BLaER1 treated with 17β-estradiol and CSF1 and Interleukin-3, amounts not matched to agents 10 nM and 100 nM (cell line): ENCODE measurements around the gene NDUFA12.

Source experiments
- H3K27ac ChIP-seq, 11 experiments: shearing (Covaris generic); formaldehyde crosslinking; 2 replicates each; pipeline ENCODE4 v1.8.1; 2022
- H3K27me3 ChIP-seq, 11 experiments: shearing (Covaris generic); formaldehyde crosslinking; 2 replicates each; pipeline ENCODE4 v1.8.1; 2022
- H3K36me3 ChIP-seq, 11 experiments: shearing (Covaris generic); formaldehyde crosslinking; 2 replicates each; pipeline ENCODE4 v1.8.1; 2022
- H3K4me1 ChIP-seq, 10 experiments: shearing (Covaris generic); formaldehyde crosslinking; 2 replicates each; pipeline ENCODE4 v1.8.1; 2022
- H3K4me2 ChIP-seq, 11 experiments: shearing (Covaris generic); formaldehyde crosslinking; 2 replicates each; pipeline ENCODE4 v1.8.1; 2022
- H3K4me3 ChIP-seq, 10 experiments: shearing (Covaris generic); formaldehyde crosslinking; 2 replicates each; pipeline ENCODE4 v1.8.1; 2022
- H3K9ac ChIP-seq, 11 experiments: shearing (Covaris generic); formaldehyde crosslinking; 2 replicates each; pipeline ENCODE4 v1.8.1; 2022
- H3K9me3 ChIP-seq, 11 experiments: shearing (Covaris generic); formaldehyde crosslinking; replicated peaks in 1 of 11; 2 replicates each; pipeline ENCODE4 v1.8.1; 2022
- H4K20me1 ChIP-seq, 11 experiments: shearing (Covaris generic); formaldehyde crosslinking; 2 replicates each; pipeline ENCODE4 v1.8.1; 2022
- Cebpa-rat ChIP-seq, 11 experiments: shearing (Covaris generic); IDR thresholded peaks; 2 replicates each; pipeline ENCODE4 v1.8.1; 2022

Gene NDUFA12

DNA sequence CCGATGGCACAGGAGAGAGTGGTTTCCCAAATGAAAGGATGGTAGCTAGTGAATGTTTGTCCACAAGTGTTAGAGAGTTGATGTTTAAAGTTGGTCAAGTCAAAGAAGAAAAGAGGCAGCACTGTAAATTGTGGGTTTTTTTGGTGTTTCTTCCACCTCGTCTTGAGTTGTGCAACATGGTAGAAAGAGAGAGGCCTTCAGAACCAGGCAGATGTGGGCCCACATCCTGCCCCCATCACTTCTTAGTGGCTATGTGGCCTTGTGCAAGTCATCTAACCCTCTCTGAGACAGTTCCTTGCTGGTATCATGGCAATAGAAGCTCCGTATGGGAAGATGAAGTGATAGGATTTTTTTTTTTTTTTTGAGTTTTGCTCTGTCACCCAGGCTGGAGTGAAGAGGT, 60.8 kb downstream of the NDUFA12 start:
- peaks cover 39 to 87% (median 64%) of the 10 kb centered on the region in 10 experiments for H3K4me1 ChIP-seq
- H3K9ac ChIP-seq: peak overlapping the region in 8 of 11 experiments; percentile 49 to 72 (median 68); a peak in 12 of 22 replicates
- TF ChIP-seq Cebpa-rat (IDR thresholded peaks at IDR 0.05): peak in 8 of 11 experiments; percentile 48 to 84 (median 68); a peak in 14 of 22 replicates
- H3K4me3 ChIP-seq: peak overlapping the region in 2 of 10 experiments; percentile 6 to 16; a peak in 2 of 20 replicates
- no peaks in the 10 kb centered on the region for H3K36me3 ChIP-seq
- peak overlapping the region in 9 of 11 experiments; percentile 57 to 93 (median 86); a peak in 18 of 22 replicates for H3K27ac ChIP-seq
- peaks cover 0 to 14% (median 0%) of the 10 kb centered on the region in 11 experiments; a peak in 7 of 22 replicates for H3K9me3 ChIP-seq
- peak overlapping the region; percentile 46 to 88 (median 77) for H3K4me2 ChIP-seq
- no peaks in the 10 kb centered on the region for H4K20me1 ChIP-seq
- H3K27me3 ChIP-seq: no peaks in the 10 kb centered on the region

DNA sequence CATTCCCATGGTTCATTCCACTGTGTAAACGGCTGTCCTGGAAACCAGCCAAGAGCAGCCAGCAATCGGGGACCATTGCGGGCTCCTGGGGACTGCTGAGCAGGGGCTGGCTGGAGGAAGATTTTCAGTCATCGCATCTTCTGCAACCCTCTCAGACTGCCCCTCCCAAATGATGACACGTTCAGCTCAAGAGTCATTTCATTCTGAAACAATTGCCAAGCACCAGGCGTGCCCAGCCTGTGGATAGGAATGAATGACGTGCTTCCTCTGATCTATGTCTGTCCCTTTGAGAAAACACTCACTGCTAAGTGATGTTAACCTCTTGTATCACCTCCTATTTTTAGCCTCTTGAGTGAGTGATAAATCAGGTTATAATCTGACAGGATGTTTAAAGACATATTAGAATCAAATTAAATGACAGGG, 62.0 kb downstream of the NDUFA12 start:
- Histone ChIP-seq H3K9me3 (peaks cover 0 to 14% (median 0%) of the 10 kb centered on the region in 11 experiments; a peak in 7 of 22 replicates), H3K4me2 (peak overlapping the region; percentile 46 to 88 (median 77)), H3K27ac (peak overlapping the region in 10 of 11 experiments; percentile 11 to 93 (median 85); a peak in 19 of 22 replicates), H3K4me1 (peaks cover 39 to 77% (median 62%) of the 10 kb centered on the region in 10 experiments), H3K36me3 (no peaks in the 10 kb centered on the region), H3K4me3 (no peak overlapping the region), H4K20me1 (no peaks in the 10 kb centered on the region), H3K27me3 (no peaks in the 10 kb centered on the region), H3K9ac (peak overlapping the region in 8 of 11 experiments; percentile 6 to 72 (median 66); a peak in 12 of 22 replicates)
- peak in 2 of 11 experiments; percentile 34 to 78; a peak in 3 of 22 replicates for TF ChIP-seq Cebpa-rat (IDR thresholded peaks at IDR 0.05)

DNA sequence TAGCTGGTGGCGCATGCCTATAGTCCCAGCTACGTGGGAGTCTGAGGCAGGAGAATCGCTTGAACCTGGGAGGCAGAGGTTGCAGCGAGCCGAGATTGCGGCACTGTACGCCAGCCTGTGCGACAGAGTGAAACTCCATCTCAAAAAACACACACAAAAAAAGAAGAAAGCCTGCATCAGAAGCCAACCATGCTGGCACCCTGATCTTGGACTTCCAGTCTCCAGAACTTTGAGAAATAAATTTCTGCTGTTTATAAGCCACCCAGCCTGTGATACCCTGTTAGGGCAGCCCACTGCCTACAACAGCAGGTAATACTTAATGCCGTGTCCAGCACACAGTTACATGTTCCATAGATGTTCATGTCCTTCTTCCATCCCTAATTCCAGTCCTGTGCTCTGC, 62.7 kb downstream of the NDUFA12 start:
- Histone ChIP-seq H3K27ac (peak overlapping the region in 9 of 11 experiments; percentile 57 to 93 (median 86); a peak in 18 of 22 replicates), H3K4me3 (no peak overlapping the region), H3K4me1 (peaks cover 39 to 70% (median 59%) of the 10 kb centered on the region in 10 experiments), H3K27me3 (no peaks in the 10 kb centered on the region), H4K20me1 (no peaks in the 10 kb centered on the region), H3K9me3 (peaks cover 0 to 13% (median 0%) of the 10 kb centered on the region in 11 experiments; a peak in 7 of 22 replicates), H3K36me3 (no peaks in the 10 kb centered on the region), H3K4me2 (peak overlapping the region; percentile 46 to 88 (median 77)), H3K9ac (peak overlapping the region in 7 of 11 experiments; percentile 6 to 72 (median 33); a peak in 10 of 22 replicates)
- TF ChIP-seq Cebpa-rat (IDR thresholded peaks at IDR 0.05): no peak

DNA sequence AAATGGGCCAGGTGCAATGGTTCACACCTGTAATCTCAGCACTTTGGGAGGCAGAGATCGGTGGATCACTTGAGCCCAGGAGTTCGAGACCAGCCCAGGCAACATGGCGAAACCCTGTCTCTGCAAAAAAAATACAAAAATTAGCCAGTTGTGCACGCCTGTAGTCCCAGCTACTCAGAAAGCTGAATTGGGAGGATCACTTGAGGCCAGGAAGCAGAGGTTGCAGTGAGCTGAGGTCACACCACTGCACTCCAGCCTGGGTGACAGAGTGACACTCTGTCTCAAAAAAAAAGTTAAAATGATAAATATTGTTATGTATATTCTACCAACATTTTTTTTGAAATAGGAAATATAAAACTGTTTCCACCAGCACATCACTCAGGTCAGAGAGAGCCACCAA, 64.9 kb downstream of the NDUFA12 start:
- no peak overlapping the region for H3K4me3 ChIP-seq
- no peak overlapping the region for H3K9ac ChIP-seq
- H3K9me3 ChIP-seq: 0 out of 22 replicates have a peak, but pooled peaks cover 0 to 3% (median 0%) of the 10 kb centered on the region in 11 experiments
- H3K36me3 ChIP-seq: no peaks in the 10 kb centered on the region
- peak overlapping the region in 1 of 11 experiments; percentile 38; a peak in 2 of 22 replicates for H3K27ac ChIP-seq
- peak overlapping the region in 5 of 11 experiments; percentile 7 to 46 (median 13); a peak in 7 of 22 replicates for H3K4me2 ChIP-seq
- no peak for TF ChIP-seq Cebpa-rat (IDR thresholded peaks at IDR 0.05)
- H4K20me1 ChIP-seq: no peaks in the 10 kb centered on the region
- peaks cover 26 to 51% (median 40%) of the 10 kb centered on the region in 10 experiments for H3K4me1 ChIP-seq
- no peaks in the 10 kb centered on the region for H3K27me3 ChIP-seq

DNA sequence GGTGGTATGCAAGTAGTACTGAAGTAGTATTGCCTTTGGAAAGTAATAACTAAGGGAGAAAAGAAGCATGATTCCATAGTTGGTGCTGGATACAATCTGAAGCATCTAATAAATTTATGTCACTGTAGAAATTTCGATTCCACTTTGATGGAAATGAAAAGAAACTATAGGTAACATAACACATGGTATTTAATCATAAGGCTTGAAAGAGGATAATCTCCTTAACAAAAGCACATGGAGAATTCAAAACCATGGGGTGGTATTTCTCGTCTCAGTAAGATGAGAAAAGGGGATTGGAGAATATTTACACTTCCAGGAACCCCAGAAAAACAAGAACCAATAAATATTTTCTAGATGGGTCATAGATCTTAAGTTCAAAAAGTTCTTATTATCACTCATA, 72.7 kb downstream of the NDUFA12 start:
- Histone ChIP-seq H3K4me1 (no peaks in the 10 kb centered on the region), H3K9me3 (no peaks in the 10 kb centered on the region), H3K27me3 (no peaks in the 10 kb centered on the region), H3K36me3 (no peaks in the 10 kb centered on the region), H3K4me2 (no peak overlapping the region), H3K4me3 (no peak overlapping the region), H4K20me1 (no peaks in the 10 kb centered on the region), H3K9ac (no peak overlapping the region), H3K27ac (no peak overlapping the region)
- no peak for TF ChIP-seq Cebpa-rat (IDR thresholded peaks at IDR 0.05)

DNA sequence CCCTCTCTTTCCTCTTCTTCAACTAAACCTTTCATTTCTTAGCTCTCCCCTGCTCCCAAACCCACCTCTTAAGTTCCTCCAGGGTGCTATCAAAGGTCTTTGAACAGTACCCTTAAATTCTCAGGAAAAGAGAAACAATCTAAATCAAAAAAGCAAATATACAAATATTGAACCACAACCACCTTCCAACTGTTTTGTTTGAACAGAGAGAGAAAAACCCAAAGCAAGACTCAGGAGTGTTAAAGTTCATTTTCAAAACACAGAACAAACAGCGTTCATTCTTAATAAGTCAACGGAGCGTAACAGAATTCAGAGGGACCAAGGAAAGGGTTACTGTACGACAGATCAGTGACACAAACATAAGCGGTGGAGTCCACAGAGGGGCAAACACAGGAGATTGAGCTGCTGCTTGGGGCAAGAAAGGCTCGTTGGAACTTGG, 73.3 kb downstream of the NDUFA12 start:
- Histone ChIP-seq H3K9ac (no peak overlapping the region), H3K4me2 (no peak overlapping the region), H3K4me3 (no peak overlapping the region), H3K27ac (no peak overlapping the region), H3K9me3 (no peaks in the 10 kb centered on the region), H3K4me1 (no peaks in the 10 kb centered on the region), H4K20me1 (no peaks in the 10 kb centered on the region), H3K27me3 (no peaks in the 10 kb centered on the region), H3K36me3 (no peaks in the 10 kb centered on the region)
- TF ChIP-seq Cebpa-rat (IDR thresholded peaks at IDR 0.05): no peak

DNA sequence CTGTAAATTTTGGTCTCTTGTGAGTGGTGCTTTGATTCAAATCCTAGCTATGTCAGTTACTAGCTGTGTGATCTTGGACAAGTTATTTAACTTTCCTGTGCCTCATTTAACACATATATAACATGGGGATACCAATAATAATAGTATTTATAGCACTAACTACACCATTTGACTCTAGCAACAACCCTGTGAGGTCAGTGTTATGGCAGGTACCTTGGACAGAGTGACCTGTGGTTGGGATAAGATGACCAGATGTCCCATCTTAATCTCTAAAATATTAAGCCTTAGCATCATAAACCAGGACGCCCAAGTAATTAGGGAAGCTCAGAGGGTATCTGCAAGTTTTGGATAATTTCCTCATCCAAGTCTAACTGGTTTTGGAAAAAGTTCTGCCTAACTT, 73.7 kb downstream of the NDUFA12 start:
- Histone ChIP-seq H3K27me3 (no peaks in the 10 kb centered on the region), H3K4me1 (peaks cover 0 to 2% (median under 1%) of the 10 kb centered on the region in 10 experiments; a peak in 4 of 20 replicates), H3K4me3 (no peak overlapping the region), H3K27ac (no peak overlapping the region), H3K36me3 (no peaks in the 10 kb centered on the region), H4K20me1 (no peaks in the 10 kb centered on the region), H3K9me3 (no peaks in the 10 kb centered on the region), H3K4me2 (no peak overlapping the region), H3K9ac (no peak overlapping the region)
- no peak for TF ChIP-seq Cebpa-rat (IDR thresholded peaks at IDR 0.05)

DNA sequence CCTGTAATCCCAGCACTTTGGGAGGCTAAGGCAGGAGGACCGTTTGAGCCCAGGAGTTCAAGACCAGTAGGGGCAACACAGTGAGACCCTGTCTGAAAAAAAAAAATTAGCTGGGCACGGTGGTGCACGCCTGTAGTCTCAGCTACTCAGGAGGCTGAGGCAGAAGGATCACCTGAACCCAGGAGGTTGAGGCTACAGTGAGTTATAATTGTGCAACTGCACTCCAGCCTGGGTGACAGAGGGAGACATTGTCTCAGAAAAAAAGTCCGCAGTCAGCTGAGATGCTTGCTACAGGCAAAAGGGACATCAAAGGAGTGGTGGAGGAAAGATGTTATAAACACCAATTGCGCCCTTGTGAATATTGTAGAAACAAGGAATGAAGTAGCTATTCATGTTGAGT, 77.8 kb downstream of the NDUFA12 start:
- Histone ChIP-seq H4K20me1 (no peaks in the 10 kb centered on the region), H3K4me1 (peaks cover 11 to 35% (median 24%) of the 10 kb centered on the region in 10 experiments), H3K36me3 (no peaks in the 10 kb centered on the region), H3K27me3 (no peaks in the 10 kb centered on the region), H3K4me2 (no peak overlapping the region), H3K4me3 (no peak overlapping the region), H3K27ac (no peak overlapping the region), H3K9me3 (no peaks in the 10 kb centered on the region), H3K9ac (no peak overlapping the region)
- TF ChIP-seq Cebpa-rat (IDR thresholded peaks at IDR 0.05): no peak

DNA sequence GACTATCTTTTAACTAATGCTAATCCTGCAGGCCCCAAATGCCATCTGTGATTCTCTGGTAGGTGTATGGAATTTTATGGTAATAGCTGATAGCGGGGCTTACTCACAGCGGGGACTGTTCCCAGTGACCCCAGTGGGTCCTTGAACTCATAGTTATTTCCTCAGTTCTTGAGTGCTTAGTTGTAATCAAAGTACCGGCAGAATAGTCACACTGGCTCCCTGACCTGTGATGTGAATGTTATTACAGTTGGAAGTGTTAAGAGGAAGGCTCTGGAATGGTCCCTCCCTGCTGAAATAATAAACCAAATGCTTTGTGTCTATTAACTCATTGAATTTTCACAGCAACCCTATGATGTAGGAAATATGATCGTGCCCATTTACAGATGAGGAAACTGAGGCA, 78.3 kb downstream of the NDUFA12 start:
- H3K9ac ChIP-seq: no peak overlapping the region
- peaks cover 11 to 35% (median 24%) of the 10 kb centered on the region in 10 experiments for H3K4me1 ChIP-seq
- TF ChIP-seq Cebpa-rat (IDR thresholded peaks at IDR 0.05): no peak
- H3K36me3 ChIP-seq: no peaks in the 10 kb centered on the region
- H3K9me3 ChIP-seq: no peaks in the 10 kb centered on the region
- no peaks in the 10 kb centered on the region for H4K20me1 ChIP-seq
- H3K4me3 ChIP-seq: no peak overlapping the region
- H3K4me2 ChIP-seq: peak overlapping the region in 1 of 11 experiments; percentile 76; a peak in 1 of 22 replicates
- no peak overlapping the region for H3K27ac ChIP-seq
- no peaks in the 10 kb centered on the region for H3K27me3 ChIP-seq
